Measurements from ENCODE around the gene RASGRP3.

Gene RASGRP3

DNA sequence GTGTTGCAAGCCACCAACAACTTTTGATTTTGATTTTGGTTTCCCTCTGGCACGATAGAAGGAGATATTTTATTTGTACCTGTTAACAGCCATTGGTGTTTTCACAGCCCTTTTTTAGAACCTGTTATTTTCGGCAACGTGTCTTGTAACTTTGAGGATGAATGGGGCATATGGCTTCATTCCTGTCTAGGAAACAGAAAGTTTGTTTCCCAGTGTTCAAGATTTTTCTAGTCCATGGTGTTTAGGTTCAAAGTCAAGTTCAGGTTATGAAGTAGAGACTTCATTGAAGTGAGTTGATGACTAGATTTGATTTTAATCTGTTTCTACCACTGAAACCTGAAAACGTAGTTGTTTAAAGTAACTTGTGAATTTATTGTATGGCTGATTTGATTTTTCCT, 343 bp downstream of the RASGRP3 start:
- TF ChIP-seq GATA2 (IDR thresholded peaks at IDR 0.05; ENCODE audit: low read depth, low read length) (no peak), GATA3 (IDR thresholded peaks at IDR 0.05; ENCODE audit: low read depth, low read length) (no peak)

DNA sequence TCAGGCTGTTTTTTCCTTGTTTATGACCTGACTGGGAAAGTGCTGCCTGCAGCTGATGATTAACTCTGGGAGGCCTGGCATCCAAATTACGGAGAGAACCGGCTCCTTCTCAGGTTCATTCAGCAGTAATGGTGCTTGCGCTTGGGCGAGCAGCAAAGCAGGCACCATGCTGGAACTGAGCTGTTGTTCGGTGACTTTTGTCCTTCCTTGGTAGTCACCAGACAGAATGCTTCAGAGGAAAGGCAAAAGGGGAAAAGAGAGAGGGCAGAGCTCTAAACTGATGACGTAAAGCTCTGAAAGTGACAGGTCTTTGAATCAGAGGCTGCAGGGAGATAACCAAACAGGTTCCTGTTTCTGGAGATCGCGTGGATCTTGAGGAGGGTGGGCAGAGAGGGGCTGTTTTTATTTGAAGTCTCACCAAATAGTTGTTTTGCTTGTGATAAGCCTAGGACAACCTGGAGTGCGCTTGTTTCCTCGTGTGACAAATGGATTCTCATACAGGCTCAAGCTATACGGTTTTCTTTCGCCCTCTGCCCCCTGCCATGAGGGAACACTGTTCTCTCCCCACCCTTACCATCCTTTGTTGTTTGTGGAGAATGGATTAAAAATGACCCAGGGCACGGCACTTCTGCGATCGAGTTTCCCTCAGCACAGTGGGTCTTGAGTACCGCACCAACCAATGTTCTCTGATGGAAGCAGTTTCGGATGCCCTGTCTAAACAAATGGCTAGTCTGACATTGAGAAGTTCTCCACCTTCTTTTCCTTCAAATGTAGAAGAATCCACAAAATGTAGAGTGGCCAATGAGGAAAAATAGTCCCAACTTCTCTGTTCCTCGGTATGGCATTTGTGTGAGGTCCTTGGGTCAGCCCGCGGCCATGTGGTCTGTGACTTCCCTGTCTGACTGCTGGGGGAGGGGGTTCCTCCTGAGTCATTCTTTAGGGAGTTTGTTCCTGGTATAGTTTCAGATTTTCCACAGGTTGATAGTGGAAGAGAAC, 1.3 kb downstream of the RASGRP3 start:
- TF ChIP-seq GATA2 (IDR thresholded peaks at IDR 0.05; ENCODE audit: low read depth, low read length) (no peak), GATA3 (IDR thresholded peaks at IDR 0.05; ENCODE audit: low read depth, low read length) (no peak)

DNA sequence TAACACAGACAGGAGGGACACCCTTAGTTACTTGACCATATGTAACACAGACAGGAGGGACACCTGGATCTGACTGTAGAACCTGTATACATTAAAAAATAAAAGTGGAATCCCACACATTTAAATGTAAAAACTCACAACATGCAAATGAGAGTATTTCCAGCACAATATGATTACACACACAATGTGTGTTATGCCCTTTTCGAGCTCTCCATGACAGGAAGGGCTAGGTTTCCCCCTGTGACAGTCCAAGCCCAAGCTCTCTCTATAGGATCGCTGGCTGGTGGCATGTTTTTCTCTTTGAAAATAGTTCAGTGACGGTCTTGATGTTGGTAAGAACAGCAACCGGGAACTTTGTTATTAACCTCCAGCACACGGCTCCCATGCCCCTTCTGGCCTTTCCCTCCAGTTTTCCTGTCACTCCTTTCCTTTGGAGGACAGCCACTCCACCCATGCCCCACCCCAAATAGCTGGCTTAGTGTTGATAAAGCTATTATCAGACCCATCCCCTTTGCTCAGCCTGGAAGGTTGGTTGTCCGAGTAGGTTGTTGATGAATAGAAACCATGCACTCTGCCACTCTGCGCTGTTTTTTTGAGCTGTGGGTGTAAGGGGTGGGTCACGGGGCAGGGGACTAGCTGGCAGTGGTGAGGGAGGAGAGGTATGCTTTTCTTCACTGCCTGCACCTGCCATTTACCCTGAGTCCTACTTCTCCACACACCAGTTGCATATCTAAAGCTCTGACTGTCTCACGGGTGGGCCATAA, 2.7 kb downstream of the RASGRP3 start:
- TF ChIP-seq GATA3 (IDR thresholded peaks at IDR 0.05; ENCODE audit: low read depth, low read length) (no peak), GATA2 (IDR thresholded peaks at IDR 0.05; ENCODE audit: low read depth, low read length) (no peak)

DNA sequence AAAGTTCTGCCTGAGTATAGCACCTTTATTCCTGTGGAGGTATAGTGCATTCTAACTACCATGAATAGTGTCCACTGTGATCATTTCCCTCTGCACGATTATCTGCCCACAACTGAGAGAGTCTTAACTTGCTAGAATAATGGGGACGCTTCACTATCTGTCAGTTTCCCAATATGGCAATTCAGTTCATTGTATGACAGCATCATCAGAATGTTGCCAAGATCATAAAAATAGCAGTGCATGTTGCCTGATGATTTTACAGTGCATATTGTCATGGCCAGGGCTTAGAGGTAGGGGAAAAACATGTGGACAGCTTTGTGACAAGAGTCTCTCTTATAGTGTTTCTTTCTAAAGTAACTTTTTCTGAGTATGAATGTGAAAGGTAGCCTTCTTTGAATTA, 6.1 kb downstream of the RASGRP3 start:
- no peak for TF ChIP-seq GATA3 (IDR thresholded peaks at IDR 0.05; ENCODE audit: low read depth, low read length)
- TF ChIP-seq GATA2 (IDR thresholded peaks at IDR 0.05; ENCODE audit: low read depth, low read length), result no peak

DNA sequence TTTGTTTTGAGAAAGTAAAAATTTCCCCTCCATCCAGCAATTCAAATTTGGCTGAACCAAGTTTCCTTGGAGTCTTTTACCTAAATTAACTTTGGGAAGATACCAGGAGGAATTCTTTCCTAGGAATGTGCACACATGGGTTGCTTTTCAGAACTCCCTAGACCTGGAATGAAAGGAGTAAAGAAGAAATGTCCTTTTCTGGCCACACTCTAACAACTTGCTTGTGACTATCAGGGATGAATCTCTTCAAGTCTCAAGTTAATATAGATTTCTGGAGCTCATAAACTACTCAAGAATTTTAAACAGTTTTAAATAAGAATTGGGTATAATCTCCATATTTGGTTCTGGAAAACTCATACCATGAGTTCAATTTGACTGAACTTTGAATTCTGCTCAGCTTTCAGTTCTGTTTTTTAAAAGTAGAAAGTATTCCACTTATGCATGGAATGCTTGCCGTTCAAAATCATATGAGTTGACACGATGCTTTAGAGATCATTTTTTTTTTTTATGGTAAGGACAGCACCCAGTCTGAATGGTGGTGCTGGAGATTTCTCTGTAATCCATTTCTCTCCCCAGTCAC, 7.7 kb downstream of the RASGRP3 start:
- no peak for TF ChIP-seq GATA3 (IDR thresholded peaks at IDR 0.05; ENCODE audit: low read depth, low read length)
- TF ChIP-seq GATA2 (IDR thresholded peaks at IDR 0.05; ENCODE audit: low read depth, low read length), result no peak

DNA sequence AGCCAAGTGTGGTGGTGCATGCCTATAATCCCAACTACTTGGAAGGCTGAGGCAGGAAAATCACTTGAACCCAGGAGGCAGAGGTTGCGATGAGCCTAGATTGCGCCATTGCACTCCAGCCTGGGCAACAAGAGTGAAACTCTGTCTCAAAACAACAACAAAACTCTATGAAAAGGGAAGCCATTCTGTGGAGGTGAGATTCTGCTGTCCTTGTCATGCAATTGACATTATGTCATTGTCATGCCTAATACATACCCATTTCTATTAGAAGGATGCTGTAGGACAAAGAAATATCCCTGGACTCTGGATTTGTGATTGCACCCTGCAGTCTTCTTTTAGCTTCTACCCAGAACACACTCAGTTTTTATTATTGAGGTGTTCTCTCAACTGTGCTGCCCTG, 8.6 kb downstream of the RASGRP3 start:
- TF ChIP-seq GATA2 (IDR thresholded peaks at IDR 0.05; ENCODE audit: low read depth, low read length), result no peak
- no peak for TF ChIP-seq GATA3 (IDR thresholded peaks at IDR 0.05; ENCODE audit: low read depth, low read length)

- TF ChIP-seq GATA3 (IDR thresholded peaks at IDR 0.05; ENCODE audit: low read depth, low read length) (no peak), GATA2 (IDR thresholded peaks at IDR 0.05; ENCODE audit: low read depth, low read length) (no peak)
Measured at GRCh38 chr2:33486544-33486943, 10.1 kb downstream of the RASGRP3 start.

DNA sequence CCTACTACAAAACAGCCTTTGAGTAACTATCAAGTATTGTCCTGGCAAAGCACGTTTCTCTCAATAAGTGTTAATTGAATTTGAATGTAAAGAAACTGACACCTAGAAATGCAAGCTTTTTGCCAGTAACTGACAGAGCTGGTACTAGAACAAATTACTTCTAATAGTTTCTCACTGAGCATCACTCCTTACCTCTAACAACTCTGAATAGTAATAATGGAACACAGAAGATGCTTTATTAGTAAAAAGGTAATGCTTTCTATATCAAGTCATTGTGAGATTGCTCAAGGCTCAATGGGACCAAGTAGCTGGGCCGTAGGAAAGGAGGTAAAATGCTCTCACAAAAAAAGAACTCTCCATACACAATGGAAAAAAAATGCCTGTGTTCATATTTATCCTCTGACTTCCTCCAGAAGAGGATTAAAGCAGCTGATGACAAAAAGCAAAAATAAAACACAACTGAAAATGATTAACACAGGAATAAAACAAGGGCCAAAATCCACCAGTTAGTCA, 11.8 kb downstream of the RASGRP3 start:
- TF ChIP-seq GATA3 (IDR thresholded peaks at IDR 0.05; ENCODE audit: low read depth, low read length) (no peak), GATA2 (IDR thresholded peaks at IDR 0.05; ENCODE audit: low read depth, low read length) (no peak)

- TF ChIP-seq GATA2 (IDR thresholded peaks at IDR 0.05; ENCODE audit: low read depth, low read length), result no peak
- TF ChIP-seq GATA3 (IDR thresholded peaks at IDR 0.05; ENCODE audit: low read depth, low read length), result no peak
Measured at GRCh38 chr2:33488715-33489540, 12.5 kb downstream of the RASGRP3 start.

GRCh38 chr2:33489835-33490431, 13.5 kb downstream of the RASGRP3 start:
- TF ChIP-seq GATA3 (IDR thresholded peaks at IDR 0.05; ENCODE audit: low read depth, low read length), result no peak
- TF ChIP-seq GATA2 (IDR thresholded peaks at IDR 0.05; ENCODE audit: low read depth, low read length), result no peak

DNA sequence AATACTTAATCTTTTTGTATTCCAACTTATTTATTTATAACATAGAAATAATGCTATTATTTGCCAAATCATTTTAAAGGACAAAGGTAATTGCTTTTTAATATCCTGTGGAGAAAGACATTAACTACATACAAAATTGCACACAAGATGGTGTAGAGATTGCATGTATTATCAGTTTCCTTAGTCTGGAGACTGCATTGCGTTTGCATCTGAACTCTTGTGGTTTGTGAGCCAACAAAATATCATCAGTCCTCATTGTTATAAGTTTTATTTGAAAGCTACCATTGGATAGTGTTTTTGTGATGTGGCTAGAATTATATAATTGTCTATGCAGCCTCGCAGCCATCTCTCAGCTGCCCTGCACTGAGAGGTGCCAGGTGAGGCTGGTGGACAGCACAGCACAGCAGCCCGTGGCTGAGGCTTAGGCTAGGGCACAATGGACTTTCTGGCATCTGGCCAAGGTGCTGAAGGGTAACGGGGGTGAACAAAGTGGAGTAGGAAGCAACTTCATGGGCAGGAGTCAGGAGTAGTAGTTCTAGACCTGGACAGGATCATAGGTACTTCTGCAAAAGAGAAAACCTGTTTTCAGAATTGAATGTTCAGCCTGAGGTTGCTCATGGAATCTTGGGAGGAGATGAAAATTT, 15.1 kb downstream of the RASGRP3 start:
- TF ChIP-seq GATA3 (IDR thresholded peaks at IDR 0.05; ENCODE audit: low read depth, low read length) (no peak), GATA2 (IDR thresholded peaks at IDR 0.05; ENCODE audit: low read depth, low read length) (no peak)

DNA sequence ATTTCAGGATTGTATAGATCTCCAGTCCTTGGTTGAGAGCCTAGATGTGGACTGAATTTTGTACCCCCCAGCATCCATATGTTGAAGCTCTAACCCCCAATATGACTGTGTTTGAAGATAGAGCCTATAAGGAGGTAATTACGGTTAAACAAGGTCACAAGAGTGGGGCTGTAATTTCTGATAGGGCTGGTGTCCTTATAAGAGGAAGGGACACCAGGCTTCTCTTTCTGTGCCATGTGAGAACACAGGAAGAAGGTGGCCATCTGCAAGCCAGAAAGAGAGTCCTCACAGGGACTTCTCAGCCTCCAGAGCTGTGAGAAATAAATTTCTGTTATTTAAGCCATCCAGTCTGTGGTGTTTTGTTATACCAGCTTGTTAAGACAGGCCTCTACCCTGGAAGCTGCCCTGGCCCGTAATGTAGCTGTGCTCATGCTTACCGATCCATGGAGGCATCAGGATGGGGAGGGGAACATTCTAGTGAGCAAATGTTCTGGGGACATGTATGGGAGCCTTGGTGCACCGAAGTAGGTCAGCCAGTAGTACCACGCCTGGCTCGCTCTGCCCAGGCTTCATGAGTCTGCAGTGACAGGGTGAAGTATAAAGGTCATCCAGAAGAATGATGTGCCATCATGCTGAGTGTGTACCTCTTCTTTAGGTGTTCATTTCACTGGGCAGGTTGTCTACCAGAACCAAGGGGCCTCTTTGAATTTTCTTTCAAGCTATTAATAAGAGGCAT, 16.1 kb downstream of the RASGRP3 start:
- no peak for TF ChIP-seq GATA3 (IDR thresholded peaks at IDR 0.05; ENCODE audit: low read depth, low read length)
- no peak for TF ChIP-seq GATA2 (IDR thresholded peaks at IDR 0.05; ENCODE audit: low read depth, low read length)

All from SH-SY5Y (cell line).